NT2/D1 (cell line): ENCODE data around the gene KCNS1.

Source experiments
- SUZ12 ChIP-seq: IDR thresholded peaks from 2 replicates; pipeline ENCODE4 v1.6.1; 2011; ENCODE audit not compliant: insufficient read length, insufficient read depth; ENCODE audit errors: extremely low read depth
- ZNF274 ChIP-seq: IDR thresholded peaks from 2 replicates; pipeline ENCODE4 v1.6.1; 2011; ENCODE audit warnings: mild to moderate bottlenecking, low read depth, low read length

- no peak for TF ChIP-seq ZNF274
- TF ChIP-seq SUZ12, result no peak
Observed at GRCh38 chr20:45121388-45121787, 20.5 kb upstream of the KCNS1 start.
